T-cell (primary cell): ENCODE measurements around the gene CCDC146. TPM values are rescaled to one million over a fixed set of nuclear protein-coding genes. Genes with fewer than 3 reads are reported as not detected.

Experiments
- ATAC-seq, 4 experiments: fragments of 200-7000 bp in 3 of 4; fragments of 150-1000 bp in 1 of 4; cut with Tn5 transposase; replicated peaks in 1 of 4; 1 replicate in 3 of 4; 2 replicates in 1 of 4; pipeline ENCODE4 v1.10.0; 2021; ENCODE audit warnings: moderate library complexity in 3 of 4, mild to moderate bottlenecking in 2 of 4, moderate number of reproducible peaks in 1 of 4
- CTCF ChIA-PET, 2 donors: fragments of 300-600 bp; sonication (Branson Sonifier 250); formaldehyde crosslinking; loops; one replicate each; lab custom pipeline; 2022; ENCODE audit warnings: antibody characterized with exemption in 2 of 2; lab: Charles Lee
- POLR2A ChIA-PET, 2 donors: fragments of 300-600 bp; sonication (Branson Sonifier 250); formaldehyde crosslinking; loops; one replicate each; lab custom pipeline; 2022; ENCODE audit warnings: antibody characterized with exemption in 2 of 2; lab: Charles Lee
- DNase-seq, 35 experiments: peaks; one replicate each; pipeline versions ENCODE4 v3.0.0 to v3.0.0-alpha.2; 2013 to 2023
- H3K27ac ChIP-seq: one replicate; pipeline ENCODE4 v1.5.1; 2013; ENCODE audit warnings: low read length
- H3K27me3 ChIP-seq, 2 experiments: replicated peaks in 1 of 2; 1 replicate in 1 of 2; 2 replicates in 1 of 2; pipeline versions ENCODE4 v1.6.1 to v1.7.0; 2013; ENCODE audit warnings: low read length in 1 of 2, mixed read lengths in 1 of 2; ENCODE audit not compliant: control insufficient read depth in 2 of 2, insufficient read depth in 2 of 2; ENCODE audit errors: extremely low read depth in 1 of 2
- H3K36me3 ChIP-seq, 2 donors: 1 replicate in 1 of 2; 2 replicates in 1 of 2; pipeline versions ENCODE4 v1.6.1 to v1.7.0; 2013; ENCODE audit warnings: low read length in 1 of 2; ENCODE audit not compliant: control insufficient read depth in 2 of 2, insufficient read depth in 1 of 2; ENCODE audit errors: extremely low read depth in 1 of 2
- H3K4me1 ChIP-seq, 2 experiments: 1 replicate in 1 of 2; 2 replicates in 1 of 2; pipeline versions ENCODE4 v1.6.1 to v1.7.0; 2013; ENCODE audit warnings: low read length in 2 of 2, mixed read lengths in 1 of 2; ENCODE audit not compliant: insufficient read depth in 2 of 2, control insufficient read depth in 1 of 2; ENCODE audit errors: extremely low read depth in 1 of 2
- H3K4me3 ChIP-seq, 2 donors: 1 replicate in 1 of 2; 2 replicates in 1 of 2; pipeline versions ENCODE4 v1.5.1 to v1.7.0; 2013; ENCODE audit warnings: mild to moderate bottlenecking in 2 of 2, low read length in 1 of 2, moderate library complexity in 1 of 2; ENCODE audit not compliant: control insufficient read depth in 1 of 2; ENCODE audit errors: extremely low read depth in 1 of 2
- H3K9me3 ChIP-seq: 2 replicates; pipeline ENCODE4 v1.7.0; 2013
- H3K27ac Mint-ChIP-seq, 2 donors: one replicate each; pipeline ENCODE4 v1.8.0; 2020 to 2021; ENCODE audit warnings: mild to moderate bottlenecking in 2 of 2, mixed read lengths in 2 of 2
- H3K27me3 Mint-ChIP-seq, 2 donors: one replicate each; pipeline ENCODE4 v1.8.0; 2021 to 2022; ENCODE audit warnings: mixed read lengths in 2 of 2
- H3K36me3 Mint-ChIP-seq: one replicate; pipeline ENCODE4 v1.8.0; 2021; ENCODE audit warnings: mixed read lengths
- H3K4me1 Mint-ChIP-seq, 3 donors: one replicate each; pipeline ENCODE4 v1.8.0; 2020 to 2022; ENCODE audit warnings: mixed read lengths in 3 of 3, mild to moderate bottlenecking in 1 of 3
- H3K4me3 Mint-ChIP-seq, 3 donors: one replicate each; pipeline ENCODE4 v1.8.0; 2020 to 2022; ENCODE audit warnings: mild to moderate bottlenecking in 3 of 3, mixed read lengths in 3 of 3, moderate library complexity in 3 of 3
- H3K9me3 Mint-ChIP-seq, 3 donors: one replicate each; pipeline ENCODE4 v1.8.0; 2020 to 2022; ENCODE audit warnings: mixed read lengths in 3 of 3
- WGBS: methylation state at CpG from one replicate; pipeline ENCODE4 v1.1.5; 2013; ENCODE audit warnings: missing lambda C conversion rate; ENCODE audit not compliant: insufficient coverage; 5-methylcytosine and 5-hydroxymethylcytosine counted together
- total RNA-seq, 35 experiments: library from RNA in 6 of 35; stranded (reverse) in 6 of 35; fragments of 120-200 nt in 1 of 35; gene quantifications; one replicate each; pipeline versions ENCODE4 v1.2.1 to v1.2.4 and lab custom pipeline; 2013 to 2026

The CCDC146 gene
- total RNA-seq, 5 donors from 2014 or later (not counting 1 experiment from before 2014, with no cell fraction given) = 10.6 to 14.7 (median 14.1) TPM

- peaks cover 9% of the 10 kb centered on the region for H3K36me3 Mint-ChIP-seq
- peaks cover 0 to 5% (median 0%) of the 10 kb centered on the region in 3 donors for H3K9me3 Mint-ChIP-seq
- H3K27ac Mint-ChIP-seq = no peak overlapping the region
- no peaks in the 10 kb centered on the region for H3K4me1 Mint-ChIP-seq
- Histone ChIP-seq H3K9me3 (no peaks in the 10 kb centered on the region), H3K27ac (no peak overlapping the region), H3K36me3 (no peaks in the 10 kb centered on the region), H3K4me3 (no peak overlapping the region), H3K4me1 (no peaks in the 10 kb centered on the region), H3K27me3 (no peaks in the 10 kb centered on the region)
- CTCF ChIA-PET = no interaction called here
- no peak overlapping the region for H3K4me3 Mint-ChIP-seq
- no peaks in the 10 kb centered on the region for H3K27me3 Mint-ChIP-seq
- ATAC-seq = no peak
- no CpG with 5 or more reads among the region's 3 CpGs for WGBS
- DNase-seq = no peak
- POLR2A ChIA-PET = no interaction called here
Observed at GRCh38 chr7:77184990-77185389, 62.6 kb downstream of the CCDC146 start.

- Histone ChIP-seq H3K4me1 (no peaks in the 10 kb centered on the region), H3K9me3 (no peaks in the 10 kb centered on the region), H3K27me3 (no peaks in the 10 kb centered on the region), H3K36me3 (no peaks in the 10 kb centered on the region), H3K4me3 (no peak overlapping the region), H3K27ac (no peak overlapping the region)
- Mint-ChIP-seq H3K9me3 (peaks cover 0 to 5% (median 0%) of the 10 kb centered on the region in 3 donors), H3K4me3 (no peak overlapping the region), H3K27ac (no peak overlapping the region), H3K4me1 (no peaks in the 10 kb centered on the region), H3K36me3 (peaks cover 8% of the 10 kb centered on the region), H3K27me3 (no peaks in the 10 kb centered on the region)
- POLR2A ChIA-PET = no interaction called here
- CTCF ChIA-PET = no interaction called here
- no peak for DNase-seq
- no CpG with 5 or more reads among the region's 2 CpGs for WGBS
- no peak for ATAC-seq
Observed at GRCh38 chr7:77185866-77186265, 63.5 kb downstream of the CCDC146 start.

GRCh38 chr7:77188731-77189437 is 66.5 kb downstream of the CCDC146 start:
- Mint-ChIP-seq H3K4me1 (peaks cover 12 to 15% (median 13%) of the 10 kb centered on the region in 3 donors), H3K27me3 (no peaks in the 10 kb centered on the region), H3K27ac (no peak overlapping the region), H3K36me3 (peaks cover 3% of the 10 kb centered on the region), H3K9me3 (peaks cover 0 to 5% (median 0%) of the 10 kb centered on the region in 3 donors), H3K4me3 (no peak overlapping the region)
- no peak overlapping the region for H3K27ac ChIP-seq
- peaks cover 2 to 10% of the 10 kb centered on the region in 2 experiments for H3K4me1 ChIP-seq
- ATAC-seq (no peak), DNase-seq (no peak)
- ChIA-PET POLR2A (interaction anchor here in 1 of 2 donors (0.5 kb wide), 1 partner anchor 23 kb away, joined by 3 read pairs; no protein-coding TSS in a partner anchor), CTCF (no interaction called here)
- 77% methylated on average over 2 of the region's 4 CpGs for WGBS
- H3K9me3 ChIP-seq = no peaks in the 10 kb centered on the region
- no peaks in the 10 kb centered on the region for H3K36me3 ChIP-seq
- H3K4me3 ChIP-seq = no peak overlapping the region
- H3K27me3 ChIP-seq = no peaks in the 10 kb centered on the region

- H3K36me3 Mint-ChIP-seq = peaks cover 3% of the 10 kb centered on the region
- no peak overlapping the region for H3K4me3 ChIP-seq
- WGBS = 80% methylated on average over 1 of the region's 4 CpGs
- ChIA-PET POLR2A (interaction anchor here in 1 of 2 donors (0.6 kb wide), 1 partner anchor 178 kb away, joined by 5 read pairs; no protein-coding TSS in a partner anchor), CTCF (interaction anchor here in 1 of 2 donors (0.6 to 1.5 kb wide), 2 partner anchors 49 to 135 kb away, joined by 3 to 6 read pairs; no protein-coding TSS in a partner anchor)
- peaks cover 19 to 21% of the 10 kb centered on the region in 2 experiments for H3K4me1 ChIP-seq
- no peaks in the 10 kb centered on the region for H3K27me3 Mint-ChIP-seq
- H3K4me3 Mint-ChIP-seq = no peak overlapping the region
- H3K27me3 ChIP-seq = no peaks in the 10 kb centered on the region
- no peaks in the 10 kb centered on the region for H3K9me3 ChIP-seq
- peaks cover 43 to 64% (median 60%) of the 10 kb centered on the region in 3 donors for H3K4me1 Mint-ChIP-seq
- H3K9me3 Mint-ChIP-seq = no peaks in the 10 kb centered on the region
- ATAC-seq (no peak), DNase-seq (no peak)
- H3K27ac ChIP-seq = no peak overlapping the region
- H3K36me3 ChIP-seq = no peaks in the 10 kb centered on the region
- peak overlapping the region in 1 of 2 donors; percentile 81 for H3K27ac Mint-ChIP-seq
Observed at GRCh38 chr7:77197141-77197540, 74.7 kb downstream of the CCDC146 start.

- no peaks in the 10 kb centered on the region for H3K27me3 ChIP-seq
- Mint-ChIP-seq H3K9me3 (no peaks in the 10 kb centered on the region), H3K4me3 (peak within 1 kb of the TSS; percentile 80 to 85 (median 84)), H3K36me3 (peaks cover 3% of the 10 kb centered on the region), H3K27ac (peak within 1 kb of the TSS; percentile 81 to 91), H3K27me3 (no peaks in the 10 kb centered on the region), H3K4me1 (peaks cover 32 to 49% (median 47%) of the 10 kb centered on the region in 3 donors)
- H3K9me3 ChIP-seq = no peaks in the 10 kb centered on the region
- ChIA-PET POLR2A (interaction anchor here in 1 of 2 donors (1.0 kb wide), 1 partner anchor 77 kb away, joined by 4 read pairs; no protein-coding TSS in a partner anchor), CTCF (interaction anchor here (0.5 to 1.9 kb wide), 6 partner anchors 48 to 1178 kb away, joined by 3 to 6 read pairs (median 4); no protein-coding TSS in a partner anchor)
- peak within 1 kb of the TSS; percentile 50 to 78 for H3K4me3 ChIP-seq
- 25% methylated on average over 10 of the region's 15 CpGs for WGBS
- H3K4me1 ChIP-seq = peaks cover 17 to 19% of the 10 kb centered on the region in 2 experiments
- H3K27ac ChIP-seq = peak within 1 kb of the TSS; percentile 56
- H3K36me3 ChIP-seq = no peaks in the 10 kb centered on the region
- ATAC-seq (peak; percentile 71 to 90 (median 85)), DNase-seq (peak in 30 of 35 experiments; percentile 3 to 63 (median 16))
Observed at GRCh38 chr7:77199013-77199966, 76.9 kb downstream of the CCDC146 start, which contains the start of gene FGL2. Gene FGL2, minus strand, starts transcription at chr7:77199819. Its CDS starts 26 bp downstream, at chr7:77199793.
